Measurements from ENCODE around the gene SACS. TPM values are rescaled to one million over a fixed set of nuclear protein-coding genes. Genes with fewer than 3 reads are reported as not detected.

Gene SACS
- total RNA-seq, 3 donors from 2014 or later (not counting 1 experiment from before 2014, with no cell fraction given): 10.0 to 13.1 (median 13.0) TPM

GRCh38 chr13:23349161-23349897 lies 84.2 kb downstream of the SACS start:
- Mint-ChIP-seq H3K9me3 (no peaks in the 10 kb centered on the region), H3K36me3 (peaks cover 41% of the 10 kb centered on the region), H3K27ac (no peak overlapping the region), H3K4me1 (peaks cover 6 to 11% of the 10 kb centered on the region in 2 donors), H3K27me3 (ENCODE audit: low read depth in 2 of 2) (no peaks in the 10 kb centered on the region), H3K4me3 (no peak overlapping the region)
- Histone ChIP-seq H3K4me3 (ENCODE audit: low read length) (no peak overlapping the region), H3K27ac (ENCODE audit: low read length) (no peak overlapping the region), H3K9me3 (ENCODE audit: control insufficient read depth, insufficient read depth, low read length) (no peaks in the 10 kb centered on the region), H3K36me3 (ENCODE audit: control insufficient read depth, insufficient read depth, low read length) (peaks cover 34% of the 10 kb centered on the region), H3K27me3 (ENCODE audit: control insufficient read depth, insufficient read depth, low read length) (no peaks in the 10 kb centered on the region), H3K4me1 (ENCODE audit: control insufficient read depth, insufficient read depth, low read length) (no peaks in the 10 kb centered on the region)
- no peak for TF ChIP-seq CTCF (IDR thresholded peaks at IDR 0.05)
- DNase-seq: no peak
- 93% methylated on average over 3 of the region's 4 CpGs for WGBS (ENCODE audit: insufficient coverage)
- intact Hi-C loops (cut with micrococcal nuclease): no loop called here
- ATAC-seq: no peak

- H3K36me3 ChIP-seq (ENCODE audit: control insufficient read depth, insufficient read depth, low read length): peaks cover 31% of the 10 kb centered on the region
- DNase-seq (no peak), ATAC-seq (no peak)
- intact Hi-C loops (cut with micrococcal nuclease): no loop called here
- no peaks in the 10 kb centered on the region for H3K4me1 ChIP-seq (ENCODE audit: control insufficient read depth, insufficient read depth, low read length)
- TF ChIP-seq CTCF (IDR thresholded peaks at IDR 0.05): no peak
- Mint-ChIP-seq H3K27ac (no peak overlapping the region), H3K27me3 (ENCODE audit: low read depth in 2 of 2) (no peaks in the 10 kb centered on the region), H3K4me3 (no peak overlapping the region), H3K4me1 (peaks cover 6 to 11% of the 10 kb centered on the region in 2 donors), H3K36me3 (peaks cover 41% of the 10 kb centered on the region), H3K9me3 (no peaks in the 10 kb centered on the region)
- no peaks in the 10 kb centered on the region for H3K27me3 ChIP-seq (ENCODE audit: control insufficient read depth, insufficient read depth, low read length)
- WGBS (ENCODE audit: insufficient coverage): 96% methylated on average over 4 of the region's 4 CpGs
- H3K4me3 ChIP-seq (ENCODE audit: low read length): no peak overlapping the region
- H3K9me3 ChIP-seq (ENCODE audit: control insufficient read depth, insufficient read depth, low read length): no peaks in the 10 kb centered on the region
- H3K27ac ChIP-seq (ENCODE audit: low read length): no peak overlapping the region
These were observed 85.0 kb downstream of the SACS start for GRCh38 chr13:23348262-23349127.

GRCh38 chr13:23347601-23348000 lies 85.9 kb downstream of the SACS start:
- no peaks in the 10 kb centered on the region for H3K9me3 Mint-ChIP-seq
- peaks cover 41% of the 10 kb centered on the region for H3K36me3 Mint-ChIP-seq
- no peak for TF ChIP-seq CTCF (IDR thresholded peaks at IDR 0.05)
- Histone ChIP-seq H3K9me3 (ENCODE audit: control insufficient read depth, insufficient read depth, low read length) (no peaks in the 10 kb centered on the region), H3K4me3 (ENCODE audit: low read length) (no peak overlapping the region), H3K27ac (ENCODE audit: low read length) (no peak overlapping the region), H3K4me1 (ENCODE audit: control insufficient read depth, insufficient read depth, low read length) (no peaks in the 10 kb centered on the region), H3K27me3 (ENCODE audit: control insufficient read depth, insufficient read depth, low read length) (no peaks in the 10 kb centered on the region), H3K36me3 (ENCODE audit: control insufficient read depth, insufficient read depth, low read length) (peaks cover 29% of the 10 kb centered on the region)
- ATAC-seq: no peak
- no peak overlapping the region for H3K27ac Mint-ChIP-seq
- intact Hi-C loops (cut with micrococcal nuclease): no loop called here
- H3K4me1 Mint-ChIP-seq: peaks cover 6 to 11% of the 10 kb centered on the region in 2 donors
- no peaks in the 10 kb centered on the region for H3K27me3 Mint-ChIP-seq (ENCODE audit: low read depth in 2 of 2)
- no peak for DNase-seq
- no CpG with 5 or more reads among the region's 1 CpG for WGBS (ENCODE audit: insufficient coverage)
- H3K4me3 Mint-ChIP-seq: no peak overlapping the region
